HepG2 (cell line): ENCODE results near the gene ZNF513.

Experiments
- EP300 ChIP-seq, 3 experiments: sonication (generic) in 1 of 3; formaldehyde crosslinking in 1 of 3; IDR thresholded peaks; 2 replicates each; pipeline versions ENCODE4 v1.5.1 to v1.6.1; 2011 to 2020; ENCODE audit warnings: low read depth in 2 of 3, low read length in 2 of 3, borderline replicate concordance in 1 of 3, improper control_type of control experiment in 1 of 3, mild to moderate bottlenecking in 1 of 3, missing genetic modification reagents in 1 of 3, moderate library complexity in 1 of 3
- HMG20B ChIP-seq: conservative IDR thresholded peaks from 2 replicates; pipeline ENCODE4 v1.6.1; 2016; ENCODE audit warnings: missing genetic modification reagents, missing compliant biosample characterization
- NFKBIZ ChIP-seq: IDR thresholded peaks from 2 replicates; pipeline ENCODE4 v1.6.1; 2018; ENCODE audit warnings: missing genetic modification reagents, missing compliant biosample characterization
- NFRKB ChIP-seq: fragments of 450-650 bp; IDR thresholded peaks from 2 replicates; pipeline ENCODE4 v1.6.1; 2017
- PCBP1 ChIP-seq: fragments of 200-400 bp; formaldehyde crosslinking; IDR thresholded peaks from 2 replicates; pipeline ENCODE4 v1.6.1; 2017; ENCODE audit warnings: mild to moderate bottlenecking, low read depth, low read length, borderline replicate concordance
- TBP ChIP-seq: sonication (generic); formaldehyde crosslinking; IDR thresholded peaks from 2 replicates; pipeline ENCODE4 v1.5.0; 2020; ENCODE audit warnings: missing genetic modification reagents
- TCF7L2 ChIP-seq: IDR thresholded peaks from 2 replicates; pipeline ENCODE4 v1.6.1; 2011; ENCODE audit warnings: mild to moderate bottlenecking, low read depth, low read length, moderate library complexity
- ZNF317 ChIP-seq: sonication (generic); formaldehyde crosslinking; IDR thresholded peaks from 2 replicates; pipeline ENCODE4 v1.5.0; 2020; ENCODE audit warnings: mild to moderate bottlenecking, missing genetic modification reagents
- ZNF331 ChIP-seq: sonication (generic); formaldehyde crosslinking; IDR thresholded peaks from 2 replicates; pipeline ENCODE4 v1.4.0; 2020; ENCODE audit warnings: missing genetic modification reagents
- ZNF567 ChIP-seq: sonication (generic); formaldehyde crosslinking; IDR thresholded peaks from 2 replicates; pipeline ENCODE4 v1.8.1; 2023; ENCODE audit warnings: mild to moderate bottlenecking, missing genetic modification reagents, borderline replicate concordance
- TF ChIP-seq, protein P1 (sequence below): sonication (generic); formaldehyde crosslinking; IDR thresholded peaks from 2 replicates; pipeline ENCODE4 v1.5.0; 2020; ENCODE audit warnings: mild to moderate bottlenecking, missing genetic modification reagents, moderate library complexity
- TF ChIP-seq, protein P2 (sequence below), 2 experiments: sonication (generic) in 1 of 2; formaldehyde crosslinking in 1 of 2; IDR thresholded peaks; 2 replicates each; pipeline versions ENCODE4 v1.5.1 to v1.6.1; 2011 to 2020; ENCODE audit warnings: borderline replicate concordance in 1 of 2, low read depth in 1 of 2, low read length in 1 of 2, mild to moderate bottlenecking in 1 of 2, missing genetic modification reagents in 1 of 2, moderate library complexity in 1 of 2
- TF ChIP-seq, protein P3 (sequence below), 2 experiments: IDR thresholded peaks; 2 replicates each; pipeline ENCODE4 v1.6.1; 2011 to 2012; ENCODE audit warnings: low read length in 2 of 2, borderline replicate concordance in 1 of 2, low read depth in 1 of 2, mild to moderate bottlenecking in 1 of 2, moderate library complexity in 1 of 2
- TF ChIP-seq, protein P4 (sequence below): sonication (generic); formaldehyde crosslinking; IDR thresholded peaks from 2 replicates; pipeline ENCODE4 v1.4.0; 2020; ENCODE audit warnings: missing genetic modification reagents, borderline replicate concordance

DNA sequence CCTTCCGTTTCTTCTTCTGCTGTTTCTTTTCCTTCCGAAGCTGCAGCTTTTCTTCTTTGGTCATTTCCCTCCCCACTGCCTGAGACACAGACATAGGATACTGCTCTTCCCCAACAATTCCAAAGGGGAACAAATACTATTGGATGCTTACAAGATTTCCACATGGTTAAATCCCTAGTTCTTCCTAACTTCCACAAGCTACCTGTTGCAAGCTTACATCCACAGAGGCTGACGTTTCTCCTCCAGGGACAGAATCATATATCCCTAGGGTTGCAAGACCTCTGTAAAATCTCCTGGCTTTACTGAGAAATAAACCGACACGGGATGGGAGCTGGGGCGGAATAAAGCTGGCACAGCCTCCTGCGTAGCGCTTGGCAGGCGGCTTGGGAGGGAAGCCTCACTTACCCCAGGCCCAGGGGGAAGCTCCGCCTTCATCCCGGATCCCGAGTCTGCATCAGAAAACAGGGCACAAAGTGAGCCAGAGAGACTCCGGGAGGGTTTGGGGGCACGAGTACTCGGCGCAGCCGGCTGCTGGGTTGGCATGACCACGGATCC lies 11.0 kb downstream of the ZNF513 start:
- TF ChIP-seq, protein P1, sequence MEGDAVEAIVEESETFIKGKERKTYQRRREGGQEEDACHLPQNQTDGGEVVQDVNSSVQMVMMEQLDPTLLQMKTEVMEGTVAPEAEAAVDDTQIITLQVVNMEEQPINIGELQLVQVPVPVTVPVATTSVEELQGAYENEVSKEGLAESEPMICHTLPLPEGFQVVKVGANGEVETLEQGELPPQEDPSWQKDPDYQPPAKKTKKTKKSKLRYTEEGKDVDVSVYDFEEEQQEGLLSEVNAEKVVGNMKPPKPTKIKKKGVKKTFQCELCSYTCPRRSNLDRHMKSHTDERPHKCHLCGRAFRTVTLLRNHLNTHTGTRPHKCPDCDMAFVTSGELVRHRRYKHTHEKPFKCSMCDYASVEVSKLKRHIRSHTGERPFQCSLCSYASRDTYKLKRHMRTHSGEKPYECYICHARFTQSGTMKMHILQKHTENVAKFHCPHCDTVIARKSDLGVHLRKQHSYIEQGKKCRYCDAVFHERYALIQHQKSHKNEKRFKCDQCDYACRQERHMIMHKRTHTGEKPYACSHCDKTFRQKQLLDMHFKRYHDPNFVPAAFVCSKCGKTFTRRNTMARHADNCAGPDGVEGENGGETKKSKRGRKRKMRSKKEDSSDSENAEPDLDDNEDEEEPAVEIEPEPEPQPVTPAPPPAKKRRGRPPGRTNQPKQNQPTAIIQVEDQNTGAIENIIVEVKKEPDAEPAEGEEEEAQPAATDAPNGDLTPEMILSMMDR (CRISPR knock-in tag) = no peak
- TF ChIP-seq, protein P2, sequence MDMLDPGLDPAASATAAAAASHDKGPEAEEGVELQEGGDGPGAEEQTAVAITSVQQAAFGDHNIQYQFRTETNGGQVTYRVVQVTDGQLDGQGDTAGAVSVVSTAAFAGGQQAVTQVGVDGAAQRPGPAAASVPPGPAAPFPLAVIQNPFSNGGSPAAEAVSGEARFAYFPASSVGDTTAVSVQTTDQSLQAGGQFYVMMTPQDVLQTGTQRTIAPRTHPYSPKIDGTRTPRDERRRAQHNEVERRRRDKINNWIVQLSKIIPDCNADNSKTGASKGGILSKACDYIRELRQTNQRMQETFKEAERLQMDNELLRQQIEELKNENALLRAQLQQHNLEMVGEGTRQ (IDR thresholded peaks at IDR 0.05; ENCODE audit: low read depth, low read length) = no peak
- TF ChIP-seq, protein P2 (CRISPR knock-in tag; IDR thresholded peaks at IDR 0.05; ENCODE audit: borderline replicate concordance) = no peak
- no peak for TF ChIP-seq ZNF331 (CRISPR knock-in tag)
- no peak for TF ChIP-seq HMG20B (CRISPR knock-in tag)
- no peak for TF ChIP-seq TCF7L2
- no peak for TF ChIP-seq ZNF317 (CRISPR knock-in tag)
- TF ChIP-seq, protein P3, sequence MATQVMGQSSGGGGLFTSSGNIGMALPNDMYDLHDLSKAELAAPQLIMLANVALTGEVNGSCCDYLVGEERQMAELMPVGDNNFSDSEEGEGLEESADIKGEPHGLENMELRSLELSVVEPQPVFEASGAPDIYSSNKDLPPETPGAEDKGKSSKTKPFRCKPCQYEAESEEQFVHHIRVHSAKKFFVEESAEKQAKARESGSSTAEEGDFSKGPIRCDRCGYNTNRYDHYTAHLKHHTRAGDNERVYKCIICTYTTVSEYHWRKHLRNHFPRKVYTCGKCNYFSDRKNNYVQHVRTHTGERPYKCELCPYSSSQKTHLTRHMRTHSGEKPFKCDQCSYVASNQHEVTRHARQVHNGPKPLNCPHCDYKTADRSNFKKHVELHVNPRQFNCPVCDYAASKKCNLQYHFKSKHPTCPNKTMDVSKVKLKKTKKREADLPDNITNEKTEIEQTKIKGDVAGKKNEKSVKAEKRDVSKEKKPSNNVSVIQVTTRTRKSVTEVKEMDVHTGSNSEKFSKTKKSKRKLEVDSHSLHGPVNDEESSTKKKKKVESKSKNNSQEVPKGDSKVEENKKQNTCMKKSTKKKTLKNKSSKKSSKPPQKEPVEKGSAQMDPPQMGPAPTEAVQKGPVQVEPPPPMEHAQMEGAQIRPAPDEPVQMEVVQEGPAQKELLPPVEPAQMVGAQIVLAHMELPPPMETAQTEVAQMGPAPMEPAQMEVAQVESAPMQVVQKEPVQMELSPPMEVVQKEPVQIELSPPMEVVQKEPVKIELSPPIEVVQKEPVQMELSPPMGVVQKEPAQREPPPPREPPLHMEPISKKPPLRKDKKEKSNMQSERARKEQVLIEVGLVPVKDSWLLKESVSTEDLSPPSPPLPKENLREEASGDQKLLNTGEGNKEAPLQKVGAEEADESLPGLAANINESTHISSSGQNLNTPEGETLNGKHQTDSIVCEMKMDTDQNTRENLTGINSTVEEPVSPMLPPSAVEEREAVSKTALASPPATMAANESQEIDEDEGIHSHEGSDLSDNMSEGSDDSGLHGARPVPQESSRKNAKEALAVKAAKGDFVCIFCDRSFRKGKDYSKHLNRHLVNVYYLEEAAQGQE (IDR thresholded peaks at IDR 0.05; ENCODE audit: borderline replicate concordance in 1 of 2, low read depth in 1 of 2, low read length in 2 of 2) = no peak
- no peak for TF ChIP-seq PCBP1
- no peak for TF ChIP-seq ZNF567 (CRISPR knock-in tag)
- TF ChIP-seq NFKBIZ = no peak
- TF ChIP-seq NFRKB = no peak
- TF ChIP-seq, protein P4, sequence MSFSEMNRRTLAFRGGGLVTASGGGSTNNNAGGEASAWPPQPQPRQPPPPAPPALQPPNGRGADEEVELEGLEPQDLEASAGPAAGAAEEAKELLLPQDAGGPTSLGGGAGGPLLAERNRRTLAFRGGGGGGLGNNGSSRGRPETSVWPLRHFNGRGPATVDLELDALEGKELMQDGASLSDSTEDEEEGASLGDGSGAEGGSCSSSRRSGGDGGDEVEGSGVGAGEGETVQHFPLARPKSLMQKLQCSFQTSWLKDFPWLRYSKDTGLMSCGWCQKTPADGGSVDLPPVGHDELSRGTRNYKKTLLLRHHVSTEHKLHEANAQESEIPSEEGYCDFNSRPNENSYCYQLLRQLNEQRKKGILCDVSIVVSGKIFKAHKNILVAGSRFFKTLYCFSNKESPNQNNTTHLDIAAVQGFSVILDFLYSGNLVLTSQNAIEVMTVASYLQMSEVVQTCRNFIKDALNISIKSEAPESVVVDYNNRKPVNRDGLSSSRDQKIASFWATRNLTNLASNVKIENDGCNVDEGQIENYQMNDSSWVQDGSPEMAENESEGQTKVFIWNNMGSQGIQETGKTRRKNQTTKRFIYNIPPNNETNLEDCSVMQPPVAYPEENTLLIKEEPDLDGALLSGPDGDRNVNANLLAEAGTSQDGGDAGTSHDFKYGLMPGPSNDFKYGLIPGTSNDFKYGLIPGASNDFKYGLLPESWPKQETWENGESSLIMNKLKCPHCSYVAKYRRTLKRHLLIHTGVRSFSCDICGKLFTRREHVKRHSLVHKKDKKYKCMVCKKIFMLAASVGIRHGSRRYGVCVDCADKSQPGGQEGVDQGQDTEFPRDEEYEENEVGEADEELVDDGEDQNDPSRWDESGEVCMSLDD (CRISPR knock-in tag) = no peak
- TF ChIP-seq TBP (CRISPR knock-in tag) = no peak
- no peak for TF ChIP-seq EP300 (IDR thresholded peaks at IDR 0.05; ENCODE audit: low read depth in 2 of 2, low read length in 2 of 2)
- no peak for TF ChIP-seq EP300 (CRISPR knock-in tag; IDR thresholded peaks at IDR 0.05; ENCODE audit: borderline replicate concordance)
